ENCODE data around the gene ERLEC1.

DNA sequence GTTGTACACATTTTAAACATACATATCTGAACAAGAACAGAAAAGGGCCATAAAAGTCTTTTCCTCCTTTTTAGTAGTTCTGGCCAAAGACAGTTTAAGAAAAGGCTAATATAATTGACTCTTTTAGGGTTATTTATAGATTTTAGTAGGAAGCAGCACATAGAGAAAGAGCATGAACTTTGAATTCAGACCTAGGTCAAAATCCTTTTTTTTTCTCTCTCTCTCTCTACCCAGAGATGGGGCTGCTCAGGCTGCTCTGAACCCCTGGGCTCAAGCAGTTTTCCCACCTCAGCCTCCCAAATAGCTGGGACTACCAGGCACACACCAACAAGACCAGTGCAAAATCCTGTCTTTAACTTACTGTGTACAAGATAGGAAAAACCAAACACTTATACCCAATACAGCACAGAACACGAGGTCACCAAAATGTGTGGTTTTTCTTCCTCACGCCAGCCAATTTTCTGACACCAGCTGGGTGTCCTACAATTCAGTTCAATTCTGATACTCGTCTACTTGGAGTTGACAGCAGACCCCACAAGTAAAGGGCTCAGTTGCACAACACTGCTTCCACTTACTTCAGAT is 32.1 kb downstream of the ERLEC1 start:
- TF ChIP-seq RAD21 (IDR thresholded peaks at IDR 0.05): no peak
- TF ChIP-seq, protein P1, sequence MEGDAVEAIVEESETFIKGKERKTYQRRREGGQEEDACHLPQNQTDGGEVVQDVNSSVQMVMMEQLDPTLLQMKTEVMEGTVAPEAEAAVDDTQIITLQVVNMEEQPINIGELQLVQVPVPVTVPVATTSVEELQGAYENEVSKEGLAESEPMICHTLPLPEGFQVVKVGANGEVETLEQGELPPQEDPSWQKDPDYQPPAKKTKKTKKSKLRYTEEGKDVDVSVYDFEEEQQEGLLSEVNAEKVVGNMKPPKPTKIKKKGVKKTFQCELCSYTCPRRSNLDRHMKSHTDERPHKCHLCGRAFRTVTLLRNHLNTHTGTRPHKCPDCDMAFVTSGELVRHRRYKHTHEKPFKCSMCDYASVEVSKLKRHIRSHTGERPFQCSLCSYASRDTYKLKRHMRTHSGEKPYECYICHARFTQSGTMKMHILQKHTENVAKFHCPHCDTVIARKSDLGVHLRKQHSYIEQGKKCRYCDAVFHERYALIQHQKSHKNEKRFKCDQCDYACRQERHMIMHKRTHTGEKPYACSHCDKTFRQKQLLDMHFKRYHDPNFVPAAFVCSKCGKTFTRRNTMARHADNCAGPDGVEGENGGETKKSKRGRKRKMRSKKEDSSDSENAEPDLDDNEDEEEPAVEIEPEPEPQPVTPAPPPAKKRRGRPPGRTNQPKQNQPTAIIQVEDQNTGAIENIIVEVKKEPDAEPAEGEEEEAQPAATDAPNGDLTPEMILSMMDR (IDR thresholded peaks at IDR 0.05; ENCODE audit: low read depth, low read length, missing input control): no peak
- TF ChIP-seq, protein P2, sequence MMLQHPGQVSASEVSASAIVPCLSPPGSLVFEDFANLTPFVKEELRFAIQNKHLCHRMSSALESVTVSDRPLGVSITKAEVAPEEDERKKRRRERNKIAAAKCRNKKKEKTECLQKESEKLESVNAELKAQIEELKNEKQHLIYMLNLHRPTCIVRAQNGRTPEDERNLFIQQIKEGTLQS (IDR thresholded peaks at IDR 0.05): no peak
- no peak for TF ChIP-seq TAF1 (conservative IDR thresholded peaks at IDR 0.05)
- TF ChIP-seq, protein P3, sequence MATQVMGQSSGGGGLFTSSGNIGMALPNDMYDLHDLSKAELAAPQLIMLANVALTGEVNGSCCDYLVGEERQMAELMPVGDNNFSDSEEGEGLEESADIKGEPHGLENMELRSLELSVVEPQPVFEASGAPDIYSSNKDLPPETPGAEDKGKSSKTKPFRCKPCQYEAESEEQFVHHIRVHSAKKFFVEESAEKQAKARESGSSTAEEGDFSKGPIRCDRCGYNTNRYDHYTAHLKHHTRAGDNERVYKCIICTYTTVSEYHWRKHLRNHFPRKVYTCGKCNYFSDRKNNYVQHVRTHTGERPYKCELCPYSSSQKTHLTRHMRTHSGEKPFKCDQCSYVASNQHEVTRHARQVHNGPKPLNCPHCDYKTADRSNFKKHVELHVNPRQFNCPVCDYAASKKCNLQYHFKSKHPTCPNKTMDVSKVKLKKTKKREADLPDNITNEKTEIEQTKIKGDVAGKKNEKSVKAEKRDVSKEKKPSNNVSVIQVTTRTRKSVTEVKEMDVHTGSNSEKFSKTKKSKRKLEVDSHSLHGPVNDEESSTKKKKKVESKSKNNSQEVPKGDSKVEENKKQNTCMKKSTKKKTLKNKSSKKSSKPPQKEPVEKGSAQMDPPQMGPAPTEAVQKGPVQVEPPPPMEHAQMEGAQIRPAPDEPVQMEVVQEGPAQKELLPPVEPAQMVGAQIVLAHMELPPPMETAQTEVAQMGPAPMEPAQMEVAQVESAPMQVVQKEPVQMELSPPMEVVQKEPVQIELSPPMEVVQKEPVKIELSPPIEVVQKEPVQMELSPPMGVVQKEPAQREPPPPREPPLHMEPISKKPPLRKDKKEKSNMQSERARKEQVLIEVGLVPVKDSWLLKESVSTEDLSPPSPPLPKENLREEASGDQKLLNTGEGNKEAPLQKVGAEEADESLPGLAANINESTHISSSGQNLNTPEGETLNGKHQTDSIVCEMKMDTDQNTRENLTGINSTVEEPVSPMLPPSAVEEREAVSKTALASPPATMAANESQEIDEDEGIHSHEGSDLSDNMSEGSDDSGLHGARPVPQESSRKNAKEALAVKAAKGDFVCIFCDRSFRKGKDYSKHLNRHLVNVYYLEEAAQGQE (IDR thresholded peaks at IDR 0.05): no peak

Measured in liver (tissue), 3 donors.